ENCODE results near the gene HSD17B1.

GRCh38 chr17:42522798-42523278 lies 29.9 kb upstream of the HSD17B1 start:
- TF ChIP-seq CTCF (conservative IDR thresholded peaks at IDR 0.05; ENCODE audit: low read depth, low read length) (no peak), EZH2 (IDR thresholded peaks at IDR 0.05; ENCODE audit: borderline replicate concordance, low read depth, low read length, poor library complexity, severe bottlenecking) (no peak)
